GM23338 (cell line): ENCODE measurements around the gene IVD. TPM values are rescaled to one million over a fixed set of nuclear protein-coding genes. Genes with fewer than 3 reads are reported as not detected.

Source experiments
- ATAC-seq: fragments of 200-7000 bp; cut with Tn5 transposase; 3 replicates; pipeline ENCODE4 v1.9.1; 2020
- DNase-seq: peaks from one replicate; pipeline ENCODE4 v3.0.0-alpha.2; 2015; ENCODE audit warnings: low spot score
- H2AFZ ChIP-seq: fragments of 200-600 bp; sonication (generic); 2 replicates; pipeline ENCODE4 v1.8.0; 2016; ENCODE audit warnings: antibody characterized with exemption, mild to moderate bottlenecking, moderate library complexity
- H3F3A ChIP-seq: fragments of 200-600 bp; sonication (generic); replicated peaks from 2 replicates; pipeline ENCODE4 v1.8.0; 2017; ENCODE audit warnings: antibody characterized with exemption, mixed run types, low read depth
- H3K27ac ChIP-seq: fragments of 200-600 bp; sonication (generic); 2 replicates; pipeline ENCODE4 v1.6.1; 2016; ENCODE audit warnings: low read depth
- H3K27me3 ChIP-seq: fragments of 200-600 bp; sonication (generic); 2 replicates; pipeline ENCODE4 v1.8.0; 2016; ENCODE audit warnings: mild to moderate bottlenecking, mixed run types, moderate library complexity; ENCODE audit not compliant: insufficient read depth
- H3K36me3 ChIP-seq: fragments of 200-600 bp; sonication (generic); 2 replicates; pipeline ENCODE4 v1.8.0; 2016; ENCODE audit warnings: mild to moderate bottlenecking; ENCODE audit not compliant: insufficient read depth
- H3K4me1 ChIP-seq: fragments of 200-600 bp; sonication (generic); 2 replicates; pipeline ENCODE4 v1.8.0; 2016; ENCODE audit warnings: mild to moderate bottlenecking, moderate library complexity; ENCODE audit not compliant: insufficient read depth
- H3K4me2 ChIP-seq: fragments of 200-600 bp; sonication (generic); 2 replicates; pipeline ENCODE4 v1.7.1; 2017; ENCODE audit warnings: mixed run types
- H3K4me3 ChIP-seq: fragments of 200-600 bp; sonication (generic); 2 replicates; pipeline ENCODE4 v1.6.1; 2016; ENCODE audit warnings: mixed run types
- H3K79me2 ChIP-seq: fragments of 200-600 bp; sonication (generic); replicated peaks from 2 replicates; pipeline ENCODE4 v1.8.0; 2017; ENCODE audit warnings: mild to moderate bottlenecking; ENCODE audit not compliant: insufficient read depth
- H3K9me2 ChIP-seq: fragments of 200-600 bp; sonication (generic); 2 replicates; pipeline ENCODE4 v1.8.0; 2017; ENCODE audit not compliant: insufficient read depth
- H4K20me1 ChIP-seq: fragments of 200-600 bp; sonication (generic); replicated peaks from 2 replicates; pipeline ENCODE4 v1.8.0; 2017; ENCODE audit warnings: mild to moderate bottlenecking; ENCODE audit not compliant: insufficient read depth
- H3K27ac Mint-ChIP-seq: 2 replicates; pipeline ENCODE4 v1.8.0; 2020; ENCODE audit warnings: inconsistent platforms, mild to moderate bottlenecking, moderate library complexity, mixed read lengths
- H3K27me3 Mint-ChIP-seq: 3 replicates; pipeline ENCODE4 v1.8.0; 2022; ENCODE audit warnings: low read depth, mild to moderate bottlenecking, moderate library complexity, mixed read lengths, inconsistent platforms; ENCODE audit not compliant: insufficient read depth, poor library complexity
- H3K36me3 Mint-ChIP-seq: 3 replicates; pipeline ENCODE4 v1.8.0; 2021; ENCODE audit warnings: low read depth, mild to moderate bottlenecking, inconsistent platforms, moderate library complexity, mixed read lengths
- H3K4me1 Mint-ChIP-seq: 3 replicates; pipeline ENCODE4 v1.8.0; 2020; ENCODE audit warnings: mild to moderate bottlenecking, inconsistent platforms, mixed read lengths
- H3K4me3 Mint-ChIP-seq: 3 replicates; pipeline ENCODE4 v1.8.0; 2021; ENCODE audit warnings: moderate library complexity, mild to moderate bottlenecking, inconsistent platforms, mixed read lengths
- H3K9me3 Mint-ChIP-seq: 3 replicates; pipeline ENCODE4 v1.8.0; 2020; ENCODE audit warnings: moderate library complexity, mild to moderate bottlenecking, inconsistent platforms, mixed read lengths
- CREB1 ChIP-seq: fragments of 250-450 bp; sonication (Bioruptor Pico); IDR thresholded peaks from 2 replicates; pipeline ENCODE4 v1.5.0; 2020; ENCODE audit warnings: low read depth, mild to moderate bottlenecking, moderate library complexity
- JUNB ChIP-seq: IDR thresholded peaks from one replicate; pipeline ENCODE4 v1.6.1; 2016; ENCODE audit warnings: antibody characterized with exemption; ENCODE audit not compliant: unreplicated experiment
- NANOG ChIP-seq: IDR thresholded peaks from 2 replicates; pipeline ENCODE4 v1.6.1; 2016; ENCODE audit warnings: antibody characterized with exemption, borderline replicate concordance
- STAT1 ChIP-seq: IDR thresholded peaks from one replicate; pipeline ENCODE4 v1.6.1; 2016; ENCODE audit warnings: antibody characterized with exemption; ENCODE audit not compliant: unreplicated experiment
- ZNF114 ChIP-seq: fragments of 250-450 bp; sonication (Bioruptor Pico); IDR thresholded peaks from 2 replicates; pipeline ENCODE4 v1.5.0; 2020; ENCODE audit warnings: mild to moderate bottlenecking, moderate library complexity
- polyA plus RNA-seq: library from polyadenylated mRNA; unstranded; fragments of >200 nt; fragmentation: Nextera tagmentation; extraction: Ambion mirVana; gene quantifications from 2 replicates; pipeline ENCODE4 v1.2.1, GENCODE V29; 2016
- total RNA-seq: library from RNA; depleted of rRNA; stranded (reverse); fragments of >200 nt; shearing (Covaris generic); gene quantifications from 2 replicates; pipeline ENCODE4 v1.2.3, GENCODE V29; 2014
- TF ChIP-seq, protein P1 (sequence below): IDR thresholded peaks from one replicate; pipeline ENCODE4 v1.6.1; 2018; ENCODE audit warnings: antibody characterized with exemption; ENCODE audit not compliant: unreplicated experiment
- TF ChIP-seq, protein P2 (sequence below), 2 experiments: fragments of 200-600 bp in 1 of 2; sonication (generic) in 1 of 2; conservative IDR thresholded peaks; 2 replicates each; pipeline versions ENCODE4 v1.5.1 to v1.6.1; 2016 to 2017; ENCODE audit warnings: antibody characterized with exemption in 2 of 2, low read depth in 2 of 2, mild to moderate bottlenecking in 2 of 2, moderate library complexity in 1 of 2

IVD gene
- total and polyA plus RNA-seq, 2 experiments from 2014 or later: 54.1 to 75.4 TPM

DNA sequence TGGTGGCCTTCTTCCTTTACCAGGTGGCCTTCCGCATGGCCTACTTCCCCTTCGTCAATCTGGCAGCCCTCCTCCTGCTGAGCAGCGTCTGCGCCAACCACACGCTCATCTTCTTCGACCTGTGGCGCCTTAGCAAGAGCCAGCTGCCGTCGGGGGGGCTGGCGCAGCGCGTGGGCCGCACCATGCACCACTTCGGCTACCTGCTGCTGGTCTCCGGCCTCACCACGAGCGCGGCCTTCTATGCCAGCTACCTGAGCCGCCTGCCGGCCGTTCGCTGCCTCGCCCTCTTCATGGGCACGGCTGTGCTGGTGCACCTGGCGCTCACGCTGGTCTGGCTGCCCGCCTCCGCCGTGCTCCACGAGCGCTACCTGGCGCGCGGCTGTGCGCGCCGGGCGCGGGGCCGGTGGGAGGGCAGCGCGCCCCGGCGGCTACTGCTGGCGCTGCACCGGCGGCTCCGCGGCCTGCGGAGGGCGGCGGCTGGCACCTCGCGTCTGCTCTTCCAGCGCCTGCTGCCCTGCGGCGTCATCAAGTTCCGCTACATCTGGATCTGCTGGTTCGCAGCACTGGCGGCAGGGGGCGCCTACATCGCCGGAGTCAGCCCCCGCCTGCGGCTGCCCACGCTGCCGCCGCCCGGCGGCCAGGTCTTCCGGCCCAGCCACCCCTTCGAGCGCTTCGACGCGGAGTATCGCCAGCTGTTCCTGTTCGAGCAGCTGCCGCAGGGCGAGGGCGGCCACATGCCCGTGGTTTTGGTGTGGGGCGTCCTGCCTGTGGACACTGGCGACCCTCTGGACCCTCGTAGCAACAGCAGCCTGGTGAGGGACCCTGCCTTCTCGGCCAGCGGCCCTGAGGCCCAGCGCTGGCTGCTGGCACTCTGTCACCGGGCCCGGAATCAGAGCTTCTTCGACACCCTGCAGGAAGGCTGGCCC, 37.6 kb upstream of the IVD start:
- ATAC-seq: peak; percentile 89
- Mint-ChIP-seq H3K4me1 (peaks cover 26% of the 10 kb centered on the region), H3K4me3 (peak overlapping the region; percentile 47), H3K9me3 (peaks cover 2% of the 10 kb centered on the region; the same call in 1 of the 3 replicates), H3K27ac (no peak overlapping the region), H3K27me3 (peaks cover 32% of the 10 kb centered on the region), H3K36me3 (no peaks in the 10 kb centered on the region; the same call in 2 of the 3 replicates)
- H2AFZ ChIP-seq: peak overlapping the region; percentile 96
- H3K4me2 ChIP-seq: peak overlapping the region; percentile 81
- H3K9me2 ChIP-seq: no peaks in the 10 kb centered on the region
- H3K27ac ChIP-seq: no peak overlapping the region
- peaks cover 14% of the 10 kb centered on the region for H3K4me1 ChIP-seq
- H4K20me1 ChIP-seq: no peaks in the 10 kb centered on the region
- peak; percentile 96 for DNase-seq
- no peaks in the 10 kb centered on the region for H3K79me2 ChIP-seq
- TF ChIP-seq, protein P1, sequence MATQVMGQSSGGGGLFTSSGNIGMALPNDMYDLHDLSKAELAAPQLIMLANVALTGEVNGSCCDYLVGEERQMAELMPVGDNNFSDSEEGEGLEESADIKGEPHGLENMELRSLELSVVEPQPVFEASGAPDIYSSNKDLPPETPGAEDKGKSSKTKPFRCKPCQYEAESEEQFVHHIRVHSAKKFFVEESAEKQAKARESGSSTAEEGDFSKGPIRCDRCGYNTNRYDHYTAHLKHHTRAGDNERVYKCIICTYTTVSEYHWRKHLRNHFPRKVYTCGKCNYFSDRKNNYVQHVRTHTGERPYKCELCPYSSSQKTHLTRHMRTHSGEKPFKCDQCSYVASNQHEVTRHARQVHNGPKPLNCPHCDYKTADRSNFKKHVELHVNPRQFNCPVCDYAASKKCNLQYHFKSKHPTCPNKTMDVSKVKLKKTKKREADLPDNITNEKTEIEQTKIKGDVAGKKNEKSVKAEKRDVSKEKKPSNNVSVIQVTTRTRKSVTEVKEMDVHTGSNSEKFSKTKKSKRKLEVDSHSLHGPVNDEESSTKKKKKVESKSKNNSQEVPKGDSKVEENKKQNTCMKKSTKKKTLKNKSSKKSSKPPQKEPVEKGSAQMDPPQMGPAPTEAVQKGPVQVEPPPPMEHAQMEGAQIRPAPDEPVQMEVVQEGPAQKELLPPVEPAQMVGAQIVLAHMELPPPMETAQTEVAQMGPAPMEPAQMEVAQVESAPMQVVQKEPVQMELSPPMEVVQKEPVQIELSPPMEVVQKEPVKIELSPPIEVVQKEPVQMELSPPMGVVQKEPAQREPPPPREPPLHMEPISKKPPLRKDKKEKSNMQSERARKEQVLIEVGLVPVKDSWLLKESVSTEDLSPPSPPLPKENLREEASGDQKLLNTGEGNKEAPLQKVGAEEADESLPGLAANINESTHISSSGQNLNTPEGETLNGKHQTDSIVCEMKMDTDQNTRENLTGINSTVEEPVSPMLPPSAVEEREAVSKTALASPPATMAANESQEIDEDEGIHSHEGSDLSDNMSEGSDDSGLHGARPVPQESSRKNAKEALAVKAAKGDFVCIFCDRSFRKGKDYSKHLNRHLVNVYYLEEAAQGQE: peak; percentile 19
- TF ChIP-seq, protein P2, sequence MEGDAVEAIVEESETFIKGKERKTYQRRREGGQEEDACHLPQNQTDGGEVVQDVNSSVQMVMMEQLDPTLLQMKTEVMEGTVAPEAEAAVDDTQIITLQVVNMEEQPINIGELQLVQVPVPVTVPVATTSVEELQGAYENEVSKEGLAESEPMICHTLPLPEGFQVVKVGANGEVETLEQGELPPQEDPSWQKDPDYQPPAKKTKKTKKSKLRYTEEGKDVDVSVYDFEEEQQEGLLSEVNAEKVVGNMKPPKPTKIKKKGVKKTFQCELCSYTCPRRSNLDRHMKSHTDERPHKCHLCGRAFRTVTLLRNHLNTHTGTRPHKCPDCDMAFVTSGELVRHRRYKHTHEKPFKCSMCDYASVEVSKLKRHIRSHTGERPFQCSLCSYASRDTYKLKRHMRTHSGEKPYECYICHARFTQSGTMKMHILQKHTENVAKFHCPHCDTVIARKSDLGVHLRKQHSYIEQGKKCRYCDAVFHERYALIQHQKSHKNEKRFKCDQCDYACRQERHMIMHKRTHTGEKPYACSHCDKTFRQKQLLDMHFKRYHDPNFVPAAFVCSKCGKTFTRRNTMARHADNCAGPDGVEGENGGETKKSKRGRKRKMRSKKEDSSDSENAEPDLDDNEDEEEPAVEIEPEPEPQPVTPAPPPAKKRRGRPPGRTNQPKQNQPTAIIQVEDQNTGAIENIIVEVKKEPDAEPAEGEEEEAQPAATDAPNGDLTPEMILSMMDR (conservative IDR thresholded peaks at IDR 0.05; ENCODE audit: low read depth in 2 of 2): peak; percentile 62 to 79
- TF ChIP-seq NANOG (no peak), CREB1 (CRISPR knock-in tag) (peak; percentile 92)
- peaks cover 28% of the 10 kb centered on the region for H3K27me3 ChIP-seq
- H3F3A ChIP-seq: 0 out of 2 replicates have a peak, but pooled peaks cover 3% of the 10 kb centered on the region
- peak overlapping the region; percentile 51 for H3K4me3 ChIP-seq
- H3K36me3 ChIP-seq: no peaks in the 10 kb centered on the region

DNA sequence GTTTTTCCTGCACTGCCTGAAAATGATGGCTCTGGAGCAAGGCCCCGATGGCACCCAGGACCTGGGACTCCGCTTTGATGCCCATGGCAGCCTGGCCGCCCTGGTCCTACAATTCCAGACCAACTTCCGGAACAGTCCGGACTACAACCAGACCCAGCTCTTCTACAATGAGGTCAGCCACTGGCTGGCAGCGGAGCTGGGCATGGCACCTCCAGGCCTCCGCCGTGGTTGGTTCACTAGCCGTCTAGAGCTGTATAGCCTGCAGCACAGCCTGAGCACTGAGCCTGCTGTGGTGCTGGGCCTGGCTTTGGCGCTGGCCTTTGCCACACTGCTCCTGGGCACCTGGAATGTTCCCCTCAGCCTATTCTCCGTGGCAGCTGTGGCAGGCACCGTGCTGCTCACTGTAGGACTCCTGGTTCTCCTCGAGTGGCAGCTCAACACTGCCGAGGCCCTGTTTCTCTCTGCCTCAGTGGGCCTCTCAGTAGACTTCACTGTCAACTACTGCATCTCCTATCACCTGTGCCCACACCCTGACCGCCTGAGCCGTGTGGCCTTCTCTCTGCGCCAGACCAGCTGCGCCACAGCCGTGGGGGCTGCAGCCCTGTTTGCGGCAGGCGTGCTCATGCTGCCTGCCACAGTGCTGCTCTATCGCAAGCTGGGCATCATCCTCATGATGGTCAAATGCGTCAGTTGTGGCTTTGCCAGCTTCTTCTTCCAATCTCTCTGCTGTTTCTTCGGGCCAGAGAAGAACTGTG, 36.7 kb upstream of the IVD start:
- H3K4me2 ChIP-seq: no peak overlapping the region
- H3K4me3 ChIP-seq: no peak overlapping the region
- TF ChIP-seq, protein P1: no peak
- no peak for TF ChIP-seq ZNF114
- TF ChIP-seq STAT1: no peak
- TF ChIP-seq JUNB: no peak
- TF ChIP-seq, protein P2 (conservative IDR thresholded peaks at IDR 0.05; ENCODE audit: low read depth in 2 of 2): no peak
- no peak for TF ChIP-seq NANOG

More for the DNA sequence above, 36.7 kb upstream of the IVD start:
- peaks cover 31% of the 10 kb centered on the region for H3K27me3 Mint-ChIP-seq
- Histone ChIP-seq H3K27ac (no peak overlapping the region), H3K4me1 (peaks cover 19% of the 10 kb centered on the region), H3K79me2 (no peaks in the 10 kb centered on the region), H3F3A (0 out of 2 replicates have a peak, but pooled peaks cover 3% of the 10 kb centered on the region), H3K36me3 (no peaks in the 10 kb centered on the region), H3K27me3 (peaks cover 28% of the 10 kb centered on the region), H3K9me2 (no peaks in the 10 kb centered on the region), H4K20me1 (no peaks in the 10 kb centered on the region), H2AFZ (peak overlapping the region; percentile 90; the same call in 1 of the 2 replicates)
- no peak overlapping the region for H3K27ac Mint-ChIP-seq
- ATAC-seq (no peak), DNase-seq (no peak)
- H3K4me1 Mint-ChIP-seq: peaks cover 30% of the 10 kb centered on the region
- peaks cover 2% of the 10 kb centered on the region; the same call in 1 of the 3 replicates for H3K9me3 Mint-ChIP-seq
- H3K36me3 Mint-ChIP-seq: no peaks in the 10 kb centered on the region; the same call in 2 of the 3 replicates
- peak overlapping the region; percentile 34; the same call in 1 of the 3 replicates for H3K4me3 Mint-ChIP-seq
